H1 (cell line): ENCODE measurements around the gene NKX2-8. TPM values are rescaled to one million over a fixed set of nuclear protein-coding genes. Genes with fewer than 3 reads are reported as not detected.

ENCODE experiments used
- CTCF ChIP-seq, 3 experiments: IDR thresholded peaks; 1 replicate in 2 of 3; 2 replicates in 1 of 3; pipeline versions ENCODE4 v1.5.1 to v1.6.1; 2011; ENCODE audit warnings: low read length in 3 of 3, mild to moderate bottlenecking in 3 of 3, inconsistent platforms in 2 of 3, low read depth in 1 of 3, moderate library complexity in 1 of 3; ENCODE audit not compliant: insufficient read depth in 1 of 3; ENCODE audit errors: control extremely low read depth in 1 of 3
- polyA plus RNA-seq, 7 experiments: library from polyadenylated mRNA; depleted of rRNA in 3 of 7; stranded (reverse) in 5 of 7; unstranded in 2 of 7; fragments of >200 nt in 5 of 7; fragments of 200-250 nt in 2 of 7; gene quantifications; 1 replicate in 5 of 7; 2 replicates in 1 of 7; 4 replicates in 1 of 7; pipeline versions ENCODE4 v1.2.1 to v1.2.3, GENCODE V29; 2011 to 2013; ENCODE audit warnings: missing spikeins in 2 of 7, mixed read lengths in 2 of 7
- total RNA-seq: library from RNA; stranded (reverse); fragmentation: NEBNext Ultra II Directional; extraction: Animal tissue kit (Norgen Biotek cat#: 25700); gene quantifications from 2 replicates; pipeline ENCODE4 v1.2.1, GENCODE V29; 2021

Gene NKX2-8
- total and polyA plus RNA-seq, 2 of the 8 experiments (the other 6 are each of a cell fraction or from before 2014, with no cell fraction given): not detected

GRCh38 chr14:36604757-36605505 is 22.5 kb upstream of the NKX2-8 start (continued):
- peak in 2 of 3 experiments; percentile 78 to 88; a peak in 3 of 4 replicates for TF ChIP-seq CTCF (IDR thresholded peaks at IDR 0.05; ENCODE audit: control extremely low read depth in 1 of 3, insufficient read depth in 1 of 3, low read depth in 1 of 3, low read length in 3 of 3)
